ENCODE measurements around the gene HLCS.

The HLCS gene

GRCh38 chr21:36735724-36736320 lies 230.6 kb downstream of the HLCS start:
- no peak for FAIRE-seq

- no peak for FAIRE-seq
Measured at GRCh38 chr21:36735201-36735515, 231.3 kb downstream of the HLCS start.

- FAIRE-seq, result no peak
Measured at GRCh38 chr21:36734367-36735200, 231.9 kb downstream of the HLCS start.

GRCh38 chr21:36733857-36734256 lies 232.6 kb downstream of the HLCS start:
- FAIRE-seq, result no peak

- FAIRE-seq, result no peak
Measured at GRCh38 chr21:36732761-36733160, 233.7 kb downstream of the HLCS start.

GRCh38 chr21:36732217-36732616 lies 234.3 kb downstream of the HLCS start:
- no peak for FAIRE-seq

GRCh38 chr21:36730291-36731281 lies 235.9 kb downstream of the HLCS start:
- FAIRE-seq, result no peak

GRCh38 chr21:36729310-36729970 lies 237.0 kb downstream of the HLCS start:
- FAIRE-seq, result no peak

- no peak for FAIRE-seq
Measured at GRCh38 chr21:36728371-36729111, 237.9 kb downstream of the HLCS start.

- FAIRE-seq, result no peak
Measured at GRCh38 chr21:36727866-36728265, 238.6 kb downstream of the HLCS start.

GRCh38 chr21:36725793-36726386 lies 240.6 kb downstream of the HLCS start:
- FAIRE-seq, result no peak

- FAIRE-seq, result peak; percentile 33
Measured at GRCh38 chr21:36724660-36725059, 241.8 kb downstream of the HLCS start.

- FAIRE-seq, result no peak
Measured at GRCh38 chr21:36723371-36723881, 243.0 kb downstream of the HLCS start.

- FAIRE-seq, result no peak
Measured at GRCh38 chr21:36722370-36723368, 243.8 kb downstream of the HLCS start.

GRCh38 chr21:36721817-36722216 lies 244.7 kb downstream of the HLCS start:
- FAIRE-seq, result no peak

GRCh38 chr21:36719614-36720013 lies 246.9 kb downstream of the HLCS start:
- FAIRE-seq, result no peak

GRCh38 chr21:36718951-36719501 lies 247.4 kb downstream of the HLCS start:
- FAIRE-seq, result no peak

- no peak for FAIRE-seq
Measured at GRCh38 chr21:36717976-36718375, 248.5 kb downstream of the HLCS start.

- no peak for FAIRE-seq
Measured at GRCh38 chr21:36716836-36717235, 249.6 kb downstream of the HLCS start.

GRCh38 chr21:36716387-36716786 lies 250.1 kb downstream of the HLCS start:
- FAIRE-seq, result no peak

Data from endometrium (tissue), 2 donors.